NCI-H748 (cell line): ENCODE results near the gene TMEM217.

Experiments used
- DNase-seq: peaks from one replicate; lab custom pipeline; 2025; ENCODE audit not compliant: unreplicated experiment; lab: John Stamatoyannopoulos, UW

Gene TMEM217

GRCh38 chr6:37280162-37280887 lies 22.4 kb upstream of the TMEM217 start:
- no peak for DNase-seq

DNA sequence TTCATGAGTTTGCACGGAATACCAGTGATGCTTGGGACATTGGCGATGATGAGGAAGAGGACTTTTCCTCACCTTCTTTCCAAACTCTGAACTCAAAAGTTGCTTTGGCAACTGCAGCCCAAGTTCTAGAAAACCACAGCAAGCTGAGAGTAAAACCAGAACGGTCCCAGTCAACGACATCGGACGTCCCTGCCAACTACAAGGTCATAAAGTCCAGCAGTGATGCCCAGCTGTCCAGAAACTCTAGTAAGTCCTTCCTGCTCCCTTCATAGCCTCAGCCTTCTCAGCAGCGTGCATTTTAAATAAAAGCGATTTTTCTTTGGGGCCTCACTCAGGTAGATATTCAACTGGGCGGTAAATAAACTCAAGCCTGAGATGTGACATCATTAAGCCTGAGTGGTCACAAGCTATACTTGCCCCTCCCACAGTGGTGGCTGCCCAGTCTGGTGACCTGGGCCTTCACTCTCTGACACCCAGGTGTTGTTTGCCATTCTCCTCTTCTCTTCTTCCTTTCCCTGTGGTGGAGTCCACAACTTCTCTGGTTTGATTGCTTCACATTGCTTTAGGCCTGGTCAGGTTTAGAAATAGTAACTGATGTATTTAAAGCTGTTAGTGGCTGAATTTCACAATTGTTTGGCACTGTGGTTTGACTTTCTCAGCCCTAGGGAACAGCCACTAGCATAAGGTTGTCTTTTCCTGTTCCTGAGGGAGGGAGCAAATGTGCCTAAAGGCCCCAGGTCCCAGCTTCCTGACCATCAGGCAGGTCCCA lies 21.6 kb upstream of the TMEM217 start:
- DNase-seq, result no peak

DNA sequence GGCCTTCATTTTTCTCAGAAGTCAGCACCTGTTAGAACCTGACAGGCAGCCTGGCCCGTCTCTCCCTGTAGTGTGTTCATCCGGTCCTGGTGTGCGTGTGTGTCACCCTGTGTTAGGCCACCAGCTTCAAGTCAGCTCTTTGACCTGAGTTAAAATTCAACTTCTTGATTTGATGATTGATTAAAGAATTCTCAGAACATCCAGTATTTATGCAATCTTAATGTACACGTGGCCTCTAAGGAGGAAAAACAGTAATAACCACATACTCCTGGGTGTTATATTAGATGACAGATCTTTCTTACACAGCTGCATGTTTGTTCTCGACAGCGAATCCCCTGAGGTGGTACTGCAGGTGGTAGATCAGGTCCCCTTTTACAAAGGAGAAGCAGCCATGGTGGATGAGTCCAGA lies 19.1 kb upstream of the TMEM217 start:
- DNase-seq, result no peak

- no peak for DNase-seq
Measured at GRCh38 chr6:37275350-37275749, 17.4 kb upstream of the TMEM217 start.

- no peak for DNase-seq
Measured at GRCh38 chr6:37273690-37274089, 15.7 kb upstream of the TMEM217 start.

- DNase-seq, result no peak
Measured at GRCh38 chr6:37272834-37273566, 15.1 kb upstream of the TMEM217 start.

DNA sequence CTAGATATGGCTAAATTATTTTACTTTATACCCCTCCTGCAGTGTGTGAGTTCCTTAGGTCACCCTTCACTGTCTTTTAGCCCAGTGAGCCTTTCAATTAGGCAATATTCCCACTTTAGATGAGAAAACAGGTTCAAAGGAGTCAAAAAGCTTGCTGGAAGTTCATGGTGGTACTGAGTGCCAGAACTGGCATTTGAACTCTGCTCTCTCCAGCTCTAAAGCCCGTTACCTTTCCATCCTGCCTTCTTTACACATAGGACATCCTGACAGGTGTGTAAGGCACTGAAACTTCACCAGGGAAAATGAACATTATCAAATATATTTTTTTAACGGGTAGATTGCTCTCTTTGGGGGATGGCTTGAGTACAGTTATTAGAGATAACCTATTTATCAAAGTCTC lies 11.2 kb upstream of the TMEM217 start:
- no peak for DNase-seq

GRCh38 chr6:37265860-37266259 lies 7.9 kb upstream of the TMEM217 start:
- DNase-seq, result no peak

- no peak for DNase-seq
Measured at GRCh38 chr6:37265001-37265400, 7.1 kb upstream of the TMEM217 start.

- no peak for DNase-seq
Measured at GRCh38 chr6:37262446-37263026, 4.6 kb upstream of the TMEM217 start.

- DNase-seq, result no peak
Measured at GRCh38 chr6:37261198-37261597, 3.3 kb upstream of the TMEM217 start.

- no peak for DNase-seq
Measured at GRCh38 chr6:37260444-37260843, 2.5 kb upstream of the TMEM217 start.

GRCh38 chr6:37260040-37260439 lies 2.1 kb upstream of the TMEM217 start:
- no peak for DNase-seq

GRCh38 chr6:37259191-37259590 lies 1.2 kb upstream of the TMEM217 start:
- no peak for DNase-seq

DNA sequence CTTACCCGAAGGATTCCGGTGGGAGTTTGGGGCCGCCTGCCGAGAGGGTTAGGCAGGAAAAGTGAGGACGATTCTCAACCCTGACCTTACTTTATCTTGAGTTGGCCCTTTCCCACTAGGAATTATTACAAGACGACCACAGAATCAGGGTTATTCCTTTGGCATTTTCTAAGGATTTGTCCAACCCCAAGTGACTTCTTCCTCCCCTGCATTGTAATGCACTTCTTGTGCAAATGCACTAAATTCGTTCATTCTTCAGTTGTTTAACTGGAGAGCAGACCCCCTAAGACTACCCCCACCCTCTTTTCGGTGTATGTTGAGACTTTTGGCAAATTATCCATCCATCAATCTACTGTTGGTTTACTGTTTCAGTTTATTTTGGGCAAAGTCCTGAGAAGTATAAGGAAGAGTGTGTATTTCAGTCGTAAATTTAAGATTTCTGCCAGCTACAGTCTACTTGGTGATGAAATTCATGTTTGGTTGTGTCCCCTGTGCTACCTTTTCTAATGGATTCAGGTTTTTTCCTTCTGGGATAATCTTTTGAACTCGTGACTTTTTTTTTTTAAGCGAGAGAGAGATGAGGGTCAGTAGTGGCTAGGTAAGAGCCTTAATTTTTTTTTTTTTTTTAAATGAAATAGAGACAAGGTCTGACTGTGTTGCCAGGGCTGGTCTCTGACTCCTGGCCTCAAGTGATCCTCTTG lies 611 bp upstream of the TMEM217 start:
- DNase-seq, result no peak

- peak; percentile 53 for DNase-seq
Measured at GRCh38 chr6:37257320-37257633, 667 bp downstream of the TMEM217 start.

GRCh38 chr6:37256692-37257319 lies 1.1 kb downstream of the TMEM217 start:
- DNase-seq, result no peak

GRCh38 chr6:37254881-37255280 lies 3.1 kb downstream of the TMEM217 start:
- no peak for DNase-seq

GRCh38 chr6:37253486-37254007 lies 4.4 kb downstream of the TMEM217 start:
- DNase-seq, result no peak

GRCh38 chr6:37251211-37251780 lies 6.6 kb downstream of the TMEM217 start:
- no peak for DNase-seq
